Measurements from ENCODE around the gene APOL3. TPM values are rescaled to one million over a fixed set of nuclear protein-coding genes. Genes with fewer than 3 reads are reported as not detected.

The APOL3 gene
- total RNA-seq, 1 donor from 2014 or later = not detected

- H3K36me3 Mint-ChIP-seq (ENCODE audit: insufficient read depth) = no peaks in the 10 kb centered on the region
- no peak for TF ChIP-seq CTCF (IDR thresholded peaks at IDR 0.05; ENCODE audit: unreplicated experiment)
- no peak overlapping the region for H3K27ac Mint-ChIP-seq
- peaks cover 2% of the 10 kb centered on the region for H3K4me1 Mint-ChIP-seq (ENCODE audit: low read depth)
- peaks cover 17% of the 10 kb centered on the region for H3K27me3 Mint-ChIP-seq
- no peak overlapping the region for H3K4me3 Mint-ChIP-seq (ENCODE audit: low read depth)
- no peak for DNase-seq (ENCODE audit: low spot score, unreplicated experiment)
- H3K9me3 Mint-ChIP-seq (ENCODE audit: low read depth) = no peaks in the 10 kb centered on the region
These were observed 23.6 kb downstream of the APOL3 start for GRCh38 chr22:36136988-36137387.

- Mint-ChIP-seq H3K36me3 (ENCODE audit: insufficient read depth) (no peaks in the 10 kb centered on the region), H3K4me1 (ENCODE audit: low read depth) (peaks cover 2% of the 10 kb centered on the region), H3K27me3 (peaks cover 18% of the 10 kb centered on the region), H3K9me3 (ENCODE audit: low read depth) (no peaks in the 10 kb centered on the region), H3K4me3 (ENCODE audit: low read depth) (no peak overlapping the region), H3K27ac (no peak overlapping the region)
- no peak for DNase-seq (ENCODE audit: low spot score, unreplicated experiment)
- no peak for TF ChIP-seq CTCF (IDR thresholded peaks at IDR 0.05; ENCODE audit: unreplicated experiment)
These were observed 24.1 kb downstream of the APOL3 start for GRCh38 chr22:36136475-36136874.

- Mint-ChIP-seq H3K4me3 (ENCODE audit: low read depth) (no peak overlapping the region), H3K4me1 (ENCODE audit: low read depth) (peaks cover 2% of the 10 kb centered on the region), H3K27ac (no peak overlapping the region), H3K27me3 (peaks cover 28% of the 10 kb centered on the region), H3K36me3 (ENCODE audit: insufficient read depth) (no peaks in the 10 kb centered on the region), H3K9me3 (ENCODE audit: low read depth) (no peaks in the 10 kb centered on the region)
- no peak for DNase-seq (ENCODE audit: low spot score, unreplicated experiment)
- no peak for TF ChIP-seq CTCF (IDR thresholded peaks at IDR 0.05; ENCODE audit: unreplicated experiment)
These were observed 25.1 kb downstream of the APOL3 start for GRCh38 chr22:36135306-36135980.

- Mint-ChIP-seq H3K4me1 (ENCODE audit: low read depth) (peaks cover 2% of the 10 kb centered on the region), H3K9me3 (ENCODE audit: low read depth) (no peaks in the 10 kb centered on the region), H3K36me3 (ENCODE audit: insufficient read depth) (no peaks in the 10 kb centered on the region), H3K27ac (no peak overlapping the region), H3K4me3 (ENCODE audit: low read depth) (no peak overlapping the region), H3K27me3 (peaks cover 39% of the 10 kb centered on the region)
- TF ChIP-seq CTCF (IDR thresholded peaks at IDR 0.05; ENCODE audit: unreplicated experiment) = no peak
- no peak for DNase-seq (ENCODE audit: low spot score, unreplicated experiment)
These were observed 26.4 kb downstream of the APOL3 start for GRCh38 chr22:36134182-36134581.

GRCh38 chr22:36131907-36132306, 28.6 kb downstream of the APOL3 start:
- H3K27me3 Mint-ChIP-seq = peaks cover 50% of the 10 kb centered on the region
- H3K36me3 Mint-ChIP-seq (ENCODE audit: insufficient read depth) = no peaks in the 10 kb centered on the region
- H3K9me3 Mint-ChIP-seq (ENCODE audit: low read depth) = no peaks in the 10 kb centered on the region
- DNase-seq (ENCODE audit: low spot score, unreplicated experiment) = no peak
- H3K4me1 Mint-ChIP-seq (ENCODE audit: low read depth) = peaks cover 2% of the 10 kb centered on the region
- no peak for TF ChIP-seq CTCF (IDR thresholded peaks at IDR 0.05; ENCODE audit: unreplicated experiment)
- H3K27ac Mint-ChIP-seq = no peak overlapping the region
- no peak overlapping the region for H3K4me3 Mint-ChIP-seq (ENCODE audit: low read depth)
